ENCODE measurements around the gene SHC2.

GRCh38 chr19:367963-368629, 92.7 kb downstream of the SHC2 start:
- TF ChIP-seq CTCF (tag by site-specific recombination; IDR thresholded peaks at IDR 0.05) (no peak), ZNF423 (tag by site-specific recombination; IDR thresholded peaks at IDR 0.05) (no peak), PRDM10 (tag by site-specific recombination; IDR thresholded peaks at IDR 0.05) (no peak), YY2 (tag by site-specific recombination; IDR thresholded peaks at IDR 0.05) (no peak), IKZF3 (tag by site-specific recombination; IDR thresholded peaks at IDR 0.05) (no peak), YY1 (tag by site-specific recombination; IDR thresholded peaks at IDR 0.05) (no peak), ZNF433 (tag by site-specific recombination; IDR thresholded peaks at IDR 0.05; ENCODE audit: low read depth) (no peak), ZNF175 (tag by site-specific recombination; IDR thresholded peaks at IDR 0.05) (no peak), ZBTB44 (tag by site-specific recombination; IDR thresholded peaks at IDR 0.05) (no peak), ZEB2 (tag by site-specific recombination; IDR thresholded peaks at IDR 0.05) (no peak), KLF7 (tag by site-specific recombination; IDR thresholded peaks at IDR 0.05; ENCODE audit: borderline replicate concordance) (no peak)
- TF ChIP-seq, protein P1, sequence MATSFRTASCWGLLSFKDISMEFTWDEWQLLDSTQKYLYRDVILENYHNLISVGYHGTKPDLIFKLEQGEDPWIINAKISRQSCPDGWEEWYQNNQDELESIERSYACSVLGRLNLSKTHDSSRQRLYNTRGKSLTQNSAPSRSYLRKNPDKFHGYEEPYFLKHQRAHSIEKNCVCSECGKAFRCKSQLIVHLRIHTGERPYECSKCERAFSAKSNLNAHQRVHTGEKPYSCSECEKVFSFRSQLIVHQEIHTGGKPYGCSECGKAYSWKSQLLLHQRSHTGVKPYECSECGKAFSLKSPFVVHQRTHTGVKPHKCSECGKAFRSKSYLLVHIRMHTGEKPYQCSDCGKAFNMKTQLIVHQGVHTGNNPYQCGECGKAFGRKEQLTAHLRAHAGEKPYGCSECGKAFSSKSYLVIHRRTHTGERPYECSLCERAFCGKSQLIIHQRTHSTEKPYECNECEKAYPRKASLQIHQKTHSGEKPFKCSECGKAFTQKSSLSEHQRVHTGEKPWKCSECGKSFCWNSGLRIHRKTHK (tag by site-specific recombination; IDR thresholded peaks at IDR 0.05) = no peak
- TF ChIP-seq, protein P2, sequence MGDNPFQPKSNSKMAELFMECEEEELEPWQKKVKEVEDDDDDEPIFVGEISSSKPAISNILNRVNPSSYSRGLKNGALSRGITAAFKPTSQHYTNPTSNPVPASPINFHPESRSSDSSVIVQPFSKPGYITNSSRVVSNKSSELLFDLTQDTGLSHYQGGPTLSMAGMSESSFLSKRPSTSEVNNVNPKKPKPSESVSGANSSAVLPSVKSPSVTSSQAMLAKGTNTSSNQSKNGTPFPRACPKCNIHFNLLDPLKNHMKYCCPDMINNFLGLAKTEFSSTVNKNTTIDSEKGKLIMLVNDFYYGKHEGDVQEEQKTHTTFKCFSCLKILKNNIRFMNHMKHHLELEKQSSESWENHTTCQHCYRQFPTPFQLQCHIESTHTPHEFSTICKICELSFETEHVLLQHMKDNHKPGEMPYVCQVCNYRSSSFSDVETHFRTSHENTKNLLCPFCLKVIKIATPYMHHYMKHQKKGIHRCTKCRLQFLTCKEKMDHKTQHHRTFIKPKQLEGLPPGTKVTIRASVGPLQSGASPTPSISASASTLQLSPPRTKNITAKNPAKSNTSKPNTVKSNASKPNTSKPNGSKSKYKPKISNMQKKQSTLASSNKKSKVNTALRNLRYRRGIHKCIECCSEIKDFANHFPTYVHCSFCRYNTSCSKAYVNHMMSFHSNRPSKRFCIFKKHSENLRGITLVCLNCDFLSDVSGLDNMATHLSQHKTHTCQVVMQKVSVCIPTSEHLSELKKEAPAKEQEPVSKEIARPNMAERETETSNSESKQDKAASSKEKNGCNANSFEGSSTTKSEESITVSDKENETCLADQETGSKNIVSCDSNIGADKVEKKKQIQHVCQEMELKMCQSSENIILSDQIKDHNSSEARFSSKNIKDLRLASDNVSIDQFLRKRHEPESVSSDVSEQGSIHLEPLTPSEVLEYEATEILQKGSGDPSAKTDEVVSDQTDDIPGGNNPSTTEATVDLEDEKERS (tag by site-specific recombination; IDR thresholded peaks at IDR 0.05) = no peak
- TF ChIP-seq, protein P3, sequence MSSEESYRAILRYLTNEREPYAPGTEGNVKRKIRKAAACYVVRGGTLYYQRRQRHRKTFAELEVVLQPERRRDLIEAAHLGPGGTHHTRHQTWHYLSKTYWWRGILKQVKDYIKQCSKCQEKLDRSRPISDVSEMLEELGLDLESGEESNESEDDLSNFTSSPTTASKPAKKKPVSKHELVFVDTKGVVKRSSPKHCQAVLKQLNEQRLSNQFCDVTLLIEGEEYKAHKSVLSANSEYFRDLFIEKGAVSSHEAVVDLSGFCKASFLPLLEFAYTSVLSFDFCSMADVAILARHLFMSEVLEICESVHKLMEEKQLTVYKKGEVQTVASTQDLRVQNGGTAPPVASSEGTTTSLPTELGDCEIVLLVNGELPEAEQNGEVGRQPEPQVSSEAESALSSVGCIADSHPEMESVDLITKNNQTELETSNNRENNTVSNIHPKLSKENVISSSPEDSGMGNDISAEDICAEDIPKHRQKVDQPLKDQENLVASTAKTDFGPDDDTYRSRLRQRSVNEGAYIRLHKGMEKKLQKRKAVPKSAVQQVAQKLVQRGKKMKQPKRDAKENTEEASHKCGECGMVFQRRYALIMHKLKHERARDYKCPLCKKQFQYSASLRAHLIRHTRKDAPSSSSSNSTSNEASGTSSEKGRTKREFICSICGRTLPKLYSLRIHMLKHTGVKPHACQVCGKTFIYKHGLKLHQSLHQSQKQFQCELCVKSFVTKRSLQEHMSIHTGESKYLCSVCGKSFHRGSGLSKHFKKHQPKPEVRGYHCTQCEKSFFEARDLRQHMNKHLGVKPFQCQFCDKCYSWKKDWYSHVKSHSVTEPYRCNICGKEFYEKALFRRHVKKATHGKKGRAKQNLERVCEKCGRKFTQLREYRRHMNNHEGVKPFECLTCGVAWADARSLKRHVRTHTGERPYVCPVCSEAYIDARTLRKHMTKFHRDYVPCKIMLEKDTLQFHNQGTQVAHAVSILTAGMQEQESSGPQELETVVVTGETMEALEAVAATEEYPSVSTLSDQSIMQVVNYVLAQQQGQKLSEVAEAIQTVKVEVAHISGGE (tag by site-specific recombination; conservative IDR thresholded peaks at IDR 0.05; ENCODE audit: low read depth) = no peak

Data from HEK293 (cell line).